Lower leg skin (tissue), 4 donors: ENCODE results near the gene ELL3. TPM values are rescaled to one million over a fixed set of nuclear protein-coding genes. Genes with fewer than 3 reads are reported as not detected.
"Not testable (repeated sequence)": the region's sequence is repeated elsewhere in the genome, so short reads cannot be mapped to it uniquely, and the experiment has no call there.

Source experiments
- DNase-seq, 2 donors: peaks; one replicate each; pipeline ENCODE4 v3.0.0-alpha.2; 2019; ENCODE audit warnings: low spot score in 2 of 2
- H3K4me3 ChIP-seq: fragments of 200-600 bp; sonication (generic); 2 replicates; pipeline ENCODE4 v1.5.1; 2017; ENCODE audit warnings: mild to moderate bottlenecking, low read depth; ENCODE audit not compliant: poor library complexity, severe bottlenecking
- POLR2A ChIP-seq, 2 donors: fragments of 450-650 bp; IDR thresholded peaks; one replicate each; pipeline ENCODE4 v1.6.1; 2016 to 2017; ENCODE audit warnings: antibody characterized with exemption in 2 of 2, mild to moderate bottlenecking in 1 of 2, moderate library complexity in 1 of 2
- WGBS, 2 donors: methylation state at CpG; one replicate each; pipeline ENCODE4 v1.1.5; 2018; 5-methylcytosine and 5-hydroxymethylcytosine counted together
- intact Hi-C: fragments of 100-400 bp; cut with DNase I; formaldehyde crosslinking; loops from one replicate; pipeline ENCODE4 v1.15.0; 2023; ENCODE audit warnings: low total_unique reads
- total RNA-seq, 4 donors: library from RNA; depleted of rRNA; stranded (reverse); fragments of >200 nt; gene quantifications; one replicate each; pipeline ENCODE4 v1.1.0, GENCODE V29; 2016
- TF ChIP-seq, protein P1 (sequence below), 3 donors: fragments of 450-650 bp; IDR thresholded peaks; one replicate each; pipeline ENCODE4 v1.5.1; 2016; ENCODE audit warnings: antibody characterized with exemption in 3 of 3, mild to moderate bottlenecking in 3 of 3, moderate library complexity in 2 of 3

Gene ELL3
- total RNA-seq, 4 donors from 2014 or later = 55.4 to 68.7 (median 59.1) TPM

DNA sequence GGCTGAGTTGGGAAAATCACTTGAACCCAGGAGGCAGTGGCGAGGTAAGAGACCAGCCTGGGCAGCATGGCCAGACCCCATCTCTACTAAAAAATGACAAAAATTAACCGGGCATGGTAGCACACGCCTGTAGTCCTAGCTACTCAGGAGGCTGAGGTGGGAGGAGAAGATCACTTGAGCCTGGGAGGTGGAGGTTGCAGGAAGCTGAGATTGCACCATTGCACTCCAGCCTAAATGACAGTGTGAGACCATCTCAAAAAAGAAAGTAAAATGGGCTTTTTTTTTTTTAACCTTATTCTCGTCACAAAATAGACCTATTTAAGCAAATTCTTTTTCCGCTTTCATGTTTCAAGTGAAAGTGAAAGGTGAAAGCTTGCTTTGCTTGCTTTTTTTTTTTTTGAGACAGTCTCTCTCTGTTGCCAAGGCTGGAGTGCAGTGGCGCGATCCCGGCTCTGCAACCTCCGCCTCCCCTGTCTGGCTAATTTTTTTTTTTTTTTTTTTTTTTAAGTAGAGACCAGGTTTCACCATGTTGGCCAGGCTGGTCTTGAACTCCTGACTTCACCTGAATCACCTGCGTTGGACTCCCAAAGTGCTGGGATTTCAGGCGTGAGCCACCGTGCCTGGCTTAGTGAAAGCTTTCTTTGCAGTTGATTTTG lies 26.9 kb downstream of the ELL3 start:
- no peak for TF ChIP-seq POLR2A (IDR thresholded peaks at IDR 0.05)
- TF ChIP-seq, protein P1, sequence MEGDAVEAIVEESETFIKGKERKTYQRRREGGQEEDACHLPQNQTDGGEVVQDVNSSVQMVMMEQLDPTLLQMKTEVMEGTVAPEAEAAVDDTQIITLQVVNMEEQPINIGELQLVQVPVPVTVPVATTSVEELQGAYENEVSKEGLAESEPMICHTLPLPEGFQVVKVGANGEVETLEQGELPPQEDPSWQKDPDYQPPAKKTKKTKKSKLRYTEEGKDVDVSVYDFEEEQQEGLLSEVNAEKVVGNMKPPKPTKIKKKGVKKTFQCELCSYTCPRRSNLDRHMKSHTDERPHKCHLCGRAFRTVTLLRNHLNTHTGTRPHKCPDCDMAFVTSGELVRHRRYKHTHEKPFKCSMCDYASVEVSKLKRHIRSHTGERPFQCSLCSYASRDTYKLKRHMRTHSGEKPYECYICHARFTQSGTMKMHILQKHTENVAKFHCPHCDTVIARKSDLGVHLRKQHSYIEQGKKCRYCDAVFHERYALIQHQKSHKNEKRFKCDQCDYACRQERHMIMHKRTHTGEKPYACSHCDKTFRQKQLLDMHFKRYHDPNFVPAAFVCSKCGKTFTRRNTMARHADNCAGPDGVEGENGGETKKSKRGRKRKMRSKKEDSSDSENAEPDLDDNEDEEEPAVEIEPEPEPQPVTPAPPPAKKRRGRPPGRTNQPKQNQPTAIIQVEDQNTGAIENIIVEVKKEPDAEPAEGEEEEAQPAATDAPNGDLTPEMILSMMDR (IDR thresholded peaks at IDR 0.05) = no peak
- intact Hi-C loops = no loop called here
- DNase-seq = no peak
- 49 to 55% methylated on average over 12 of the region's 12 CpGs for WGBS, 2 donors
- no peak overlapping the region for H3K4me3 ChIP-seq

DNA sequence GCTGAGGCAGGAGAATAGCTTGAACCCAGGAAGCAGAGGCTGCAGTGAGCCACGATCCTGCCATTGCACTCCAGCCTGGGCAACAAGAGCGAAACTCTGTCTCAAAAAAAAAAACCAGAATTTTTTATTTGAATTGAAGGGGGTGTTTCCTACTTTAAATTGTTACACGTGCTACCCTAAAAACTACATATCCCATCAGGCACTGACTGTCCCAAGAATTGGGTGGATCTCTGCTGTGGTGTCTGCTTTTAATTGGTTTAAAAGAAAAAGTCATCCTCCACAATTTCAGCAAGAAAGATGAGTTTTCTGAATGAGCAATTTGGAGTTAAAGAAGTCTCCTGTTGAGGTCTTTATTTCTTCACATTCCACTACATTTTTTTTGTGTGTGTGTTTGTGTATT lies 28.4 kb downstream of the ELL3 start:
- TF ChIP-seq POLR2A (IDR thresholded peaks at IDR 0.05) = no peak
- TF ChIP-seq, protein P1 (IDR thresholded peaks at IDR 0.05) = no peak
- intact Hi-C loops = no loop called here
- DNase-seq = no peak
- no peak overlapping the region for H3K4me3 ChIP-seq
- WGBS, 2 donors = 50% methylated on average over 3 of the region's 3 CpGs

DNA sequence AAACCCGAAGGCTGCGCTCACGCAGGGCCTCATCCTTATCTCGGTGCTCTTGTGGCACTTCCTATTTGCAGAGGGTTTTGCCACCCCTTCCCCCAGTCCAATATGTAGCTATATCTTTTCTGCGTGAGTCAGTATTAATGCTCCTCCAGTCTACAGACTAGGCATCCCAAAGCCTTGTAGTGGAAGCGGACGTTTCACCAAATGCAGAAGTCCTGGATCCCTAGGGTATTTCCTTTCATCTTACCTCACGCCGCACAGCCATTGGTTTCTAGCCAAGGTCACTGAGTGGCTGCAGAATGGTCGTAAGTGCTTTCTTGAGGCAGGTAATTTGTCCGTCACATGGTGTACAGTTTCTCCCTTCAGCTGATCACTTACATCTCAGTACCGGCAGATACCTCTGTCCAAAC lies 29.9 kb downstream of the ELL3 start:
- intact Hi-C loops, DNase-seq: not testable (repeated sequence)
- peak overlapping the region; percentile 80 for H3K4me3 ChIP-seq
- WGBS, 2 donors = 2% methylated on average over 12 of the region's 12 CpGs

DNA sequence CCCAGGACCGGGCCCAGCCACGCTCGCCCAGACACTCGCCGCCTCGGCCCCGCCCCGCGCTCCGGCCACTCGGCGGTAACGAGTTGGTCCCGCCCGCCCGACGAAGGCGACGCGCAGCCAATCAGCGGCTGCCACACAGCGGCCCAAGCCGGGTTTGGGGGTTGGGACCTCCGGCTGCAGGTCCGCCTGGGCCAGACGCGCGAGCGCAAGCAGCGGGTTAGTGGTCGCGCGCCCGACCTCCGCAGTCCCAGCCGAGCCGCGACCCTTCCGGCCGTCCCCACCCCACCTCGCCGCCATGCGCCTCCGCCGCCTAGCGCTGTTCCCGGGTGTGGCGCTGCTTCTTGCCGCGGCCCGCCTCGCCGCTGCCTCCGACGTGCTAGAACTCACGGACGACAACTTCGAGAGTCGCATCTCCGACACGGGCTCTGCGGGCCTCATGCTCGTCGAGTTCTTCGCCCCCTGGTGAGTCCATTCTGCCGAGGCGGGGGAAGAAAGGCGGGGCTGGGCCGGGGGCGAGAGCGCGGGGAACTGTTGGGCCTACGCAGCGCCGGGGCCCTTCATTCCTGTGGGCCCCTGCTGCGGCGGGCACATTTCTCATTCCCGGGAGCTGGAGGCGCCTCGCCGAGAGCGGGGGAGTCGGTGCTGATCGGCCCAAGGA lies 30.4 kb downstream of the ELL3 start, which contains the start of gene PDIA3:
PDIA3 (plus strand) TSS at position 194 of the 658 bp plus-strand sequence; CDS start at position 296, 102 bp downstream.
- TF ChIP-seq, protein P1 (IDR thresholded peaks at IDR 0.05) = peak in 1 of 3 donors; percentile 17
- peak in 1 of 2 donors; percentile 52 for TF ChIP-seq POLR2A (IDR thresholded peaks at IDR 0.05)
- peak within 1 kb of the TSS; percentile 80 for H3K4me3 ChIP-seq
- WGBS, 2 donors = 1 to 5% methylated on average over 34 to 61 of the region's 84 CpGs
- intact Hi-C loops = not testable (repeated sequence)
- peak; percentile 90 to 98 for DNase-seq

DNA sequence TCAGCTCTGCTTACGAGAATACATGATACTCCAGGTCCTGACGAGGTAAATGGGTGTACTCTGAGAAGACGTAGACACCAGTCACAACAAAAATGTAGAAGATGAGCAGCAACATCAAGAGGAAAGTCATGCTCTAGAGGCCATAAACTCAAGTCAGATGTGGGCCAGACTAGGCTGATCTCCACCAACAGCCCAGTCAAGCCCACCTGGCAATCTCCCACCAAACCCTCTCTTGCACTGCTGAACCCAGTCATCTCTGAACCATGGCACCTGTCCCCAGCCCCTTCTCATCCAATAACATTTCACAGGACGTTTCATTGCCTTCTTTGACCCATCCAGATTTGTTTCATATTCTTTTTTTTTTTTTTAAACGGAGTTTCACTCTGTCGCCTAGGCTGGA lies 41.4 kb downstream of the ELL3 start:
- WGBS, 2 donors = 90 to 93% methylated on average over 6 of the region's 6 CpGs
- no peak overlapping the region for H3K4me3 ChIP-seq
- TF ChIP-seq, protein P1 (IDR thresholded peaks at IDR 0.05) = no peak
- no peak for TF ChIP-seq POLR2A (IDR thresholded peaks at IDR 0.05)
- DNase-seq = no peak
- intact Hi-C loops = no loop called here

DNA sequence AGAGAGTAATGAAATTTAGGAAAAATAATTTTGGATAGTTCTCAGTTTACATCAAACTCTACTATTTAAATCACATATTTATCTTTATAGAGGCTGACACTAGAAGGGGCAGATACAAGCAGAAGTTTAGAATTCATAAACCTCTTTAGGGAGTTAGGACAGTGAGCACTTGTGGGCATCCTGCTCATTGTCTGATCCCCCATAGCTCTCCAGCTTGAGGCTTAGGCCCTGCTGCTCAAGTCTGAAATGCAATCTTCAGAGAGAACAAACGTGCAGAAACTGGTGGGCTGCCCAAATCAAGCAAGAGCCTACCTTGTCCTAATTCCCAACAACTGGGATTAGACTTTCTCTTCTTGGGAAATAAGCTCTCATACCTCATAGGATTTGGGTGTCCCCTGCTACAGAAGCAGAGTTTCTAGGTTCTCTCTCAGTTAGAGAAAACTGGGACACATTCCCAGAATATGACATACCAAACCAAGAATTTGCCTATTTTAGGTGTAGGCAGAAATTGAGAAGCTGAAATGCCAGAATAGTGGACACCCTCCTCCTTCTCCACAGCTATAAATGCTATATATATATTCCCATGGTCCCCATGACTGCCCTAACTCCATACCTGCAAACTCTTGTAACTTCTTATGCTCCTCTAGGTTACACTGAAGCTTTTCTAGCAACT lies 48.6 kb downstream of the ELL3 start:
- 50 to 64% methylated on average over 1 of the region's 1 CpG for WGBS, 2 donors
- DNase-seq, H3K4me3 ChIP-seq, intact Hi-C loops: not testable (repeated sequence)

DNA sequence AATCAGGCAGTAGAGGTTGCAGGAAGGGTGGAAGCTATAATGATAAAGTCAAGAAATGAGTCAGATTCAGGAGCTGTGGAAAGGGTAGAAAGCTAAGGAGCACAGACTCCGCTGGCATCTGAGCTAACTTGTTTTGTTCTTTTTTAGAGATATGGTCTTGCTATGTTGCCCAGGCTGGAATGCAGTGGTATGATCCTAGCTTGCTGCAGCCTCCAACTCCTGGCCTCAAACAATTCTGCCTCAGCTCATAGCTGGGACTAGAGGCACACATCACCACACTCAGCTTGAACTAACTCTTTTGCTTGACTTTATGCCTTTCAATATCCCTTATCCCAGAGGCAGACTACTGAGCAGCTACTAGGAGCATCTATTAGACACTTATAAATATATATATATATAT lies 50.5 kb downstream of the ELL3 start:
- 95 to 100% methylated on average over 1 of the region's 1 CpG for WGBS, 2 donors
- intact Hi-C loops, H3K4me3 ChIP-seq, DNase-seq: not testable (repeated sequence)
